GM19452 (cell line): ENCODE results near the gene EPOP.

Source experiments
- ATAC-seq: cut with Tn5 transposase; IDR thresholded peaks from one replicate; pipeline ENCODE4 v1.9.1; 2021; ENCODE audit not compliant: unreplicated experiment

Gene EPOP

GRCh38 chr17:38674014-38674748 is 576 bp downstream of the EPOP start:
- ATAC-seq: peak; percentile 8

- ATAC-seq: no peak
Observed at GRCh38 chr17:38673707-38674013, 1.1 kb downstream of the EPOP start.

DNA sequence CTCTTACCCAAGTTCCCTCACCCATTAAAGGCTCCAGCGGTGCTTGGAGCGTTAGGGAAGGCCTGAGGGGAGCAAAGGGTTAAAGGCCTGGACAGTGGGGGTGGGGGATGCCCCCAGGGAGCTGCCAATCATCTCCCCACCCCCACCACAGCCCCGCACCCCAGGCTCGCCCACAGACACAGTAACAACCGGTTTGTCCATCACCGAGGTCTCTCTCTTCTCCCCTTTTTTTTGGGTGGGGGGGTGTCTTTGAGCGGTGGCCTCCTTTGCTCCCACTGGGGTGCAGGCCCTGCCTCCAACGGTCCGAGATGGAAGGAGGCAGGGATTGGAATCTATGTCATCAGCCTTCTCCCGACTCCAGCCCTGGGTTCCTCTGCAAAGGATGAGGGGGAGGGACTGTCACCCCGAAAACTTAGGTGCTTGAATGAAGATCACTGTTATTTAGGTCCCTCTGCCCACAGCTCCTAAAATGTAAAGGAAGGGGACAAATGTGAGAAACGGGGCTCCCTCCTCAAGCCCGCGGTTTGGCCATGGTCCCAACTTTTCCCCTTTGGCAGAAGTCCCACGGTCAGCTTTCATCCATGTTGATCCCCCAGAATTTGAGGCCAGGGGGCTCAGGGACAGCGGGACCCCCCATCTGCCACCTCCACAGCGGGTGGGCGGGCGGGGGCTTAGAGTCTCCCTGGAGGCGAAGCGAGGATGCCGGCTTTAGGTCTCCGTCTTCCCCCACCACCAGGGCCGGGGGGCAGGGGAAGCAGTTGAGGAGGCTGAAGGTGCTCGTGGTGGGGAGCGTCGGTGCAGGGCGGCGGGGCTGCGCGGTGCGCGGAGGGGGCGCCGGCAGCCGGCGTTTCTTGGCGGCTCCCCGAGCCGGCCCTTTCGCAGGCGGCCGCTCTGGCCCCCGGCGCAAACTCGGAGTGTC is 1.7 kb downstream of the EPOP start:
- no peak for ATAC-seq

GRCh38 chr17:38671939-38672720 is 2.6 kb downstream of the EPOP start:
- ATAC-seq: no peak

GRCh38 chr17:38669520-38669919 is 5.2 kb downstream of the EPOP start:
- ATAC-seq: no peak

GRCh38 chr17:38667787-38668122 is 7.0 kb downstream of the EPOP start:
- ATAC-seq: no peak

DNA sequence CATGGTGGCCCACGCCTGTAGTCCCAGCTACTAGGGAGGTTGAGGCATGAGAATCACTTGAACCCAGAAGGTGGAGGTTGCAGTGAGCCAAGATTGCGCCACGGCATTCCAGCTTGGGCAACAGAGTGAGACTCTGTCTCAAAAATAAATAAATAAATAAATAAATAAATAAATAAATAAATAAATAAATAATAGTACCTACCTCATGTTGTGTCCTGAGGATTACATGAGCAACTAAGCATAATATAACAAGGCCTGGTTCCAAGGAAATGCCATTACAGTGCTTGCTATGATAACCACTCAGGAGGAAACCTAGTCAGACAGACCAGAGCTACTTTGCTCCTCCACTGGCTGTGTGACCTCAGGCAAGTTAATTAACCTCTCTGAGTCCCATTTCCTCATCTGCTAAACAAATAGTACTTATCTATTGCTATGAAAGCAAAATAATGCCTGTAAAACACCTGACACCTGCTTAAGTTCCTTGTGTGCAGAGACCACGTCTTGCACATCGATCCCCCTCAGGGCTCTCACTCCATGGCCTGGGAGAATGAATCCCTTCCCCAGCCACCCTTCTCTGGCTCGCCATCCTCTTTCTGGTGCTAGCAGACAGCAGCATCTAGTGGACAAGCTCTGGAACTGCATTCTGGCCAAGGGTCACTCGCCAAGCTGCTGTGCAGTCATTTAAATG is 7.5 kb downstream of the EPOP start:
- no peak for ATAC-seq

DNA sequence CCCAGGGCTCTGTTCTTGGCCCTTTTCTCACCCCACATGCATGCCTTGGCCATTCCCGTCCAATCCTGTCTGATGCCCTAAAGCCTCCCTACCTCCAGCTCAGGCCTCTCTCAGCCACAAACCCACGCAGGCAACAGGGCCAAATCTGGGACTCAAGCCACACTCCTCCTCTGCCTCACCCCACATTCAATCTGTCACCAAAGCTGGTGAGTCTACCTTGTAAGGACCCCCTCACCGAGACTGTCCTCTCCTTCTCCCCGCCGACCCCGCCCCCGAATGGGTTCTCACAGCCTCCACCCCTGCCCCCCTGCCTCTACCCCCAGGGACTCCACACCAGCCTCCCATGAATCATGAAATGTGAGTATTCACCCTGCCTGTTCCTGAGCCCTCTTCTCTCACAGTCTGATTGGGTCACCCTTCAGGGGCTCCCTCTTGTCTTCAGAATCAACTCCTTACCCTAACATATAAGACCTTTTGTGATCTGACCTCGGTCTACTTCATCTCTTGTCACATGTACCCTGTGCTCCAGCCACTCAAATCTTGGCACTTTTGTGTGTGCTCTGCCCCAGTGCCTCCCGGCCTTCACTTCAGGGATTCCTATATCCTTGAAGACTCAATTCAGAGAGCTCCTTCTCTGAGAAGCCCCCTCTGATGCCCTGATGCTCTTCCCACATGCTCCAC is 10.7 kb downstream of the EPOP start:
- no peak for ATAC-seq

GRCh38 chr17:38663125-38663751 is 11.5 kb downstream of the EPOP start:
- no peak for ATAC-seq

DNA sequence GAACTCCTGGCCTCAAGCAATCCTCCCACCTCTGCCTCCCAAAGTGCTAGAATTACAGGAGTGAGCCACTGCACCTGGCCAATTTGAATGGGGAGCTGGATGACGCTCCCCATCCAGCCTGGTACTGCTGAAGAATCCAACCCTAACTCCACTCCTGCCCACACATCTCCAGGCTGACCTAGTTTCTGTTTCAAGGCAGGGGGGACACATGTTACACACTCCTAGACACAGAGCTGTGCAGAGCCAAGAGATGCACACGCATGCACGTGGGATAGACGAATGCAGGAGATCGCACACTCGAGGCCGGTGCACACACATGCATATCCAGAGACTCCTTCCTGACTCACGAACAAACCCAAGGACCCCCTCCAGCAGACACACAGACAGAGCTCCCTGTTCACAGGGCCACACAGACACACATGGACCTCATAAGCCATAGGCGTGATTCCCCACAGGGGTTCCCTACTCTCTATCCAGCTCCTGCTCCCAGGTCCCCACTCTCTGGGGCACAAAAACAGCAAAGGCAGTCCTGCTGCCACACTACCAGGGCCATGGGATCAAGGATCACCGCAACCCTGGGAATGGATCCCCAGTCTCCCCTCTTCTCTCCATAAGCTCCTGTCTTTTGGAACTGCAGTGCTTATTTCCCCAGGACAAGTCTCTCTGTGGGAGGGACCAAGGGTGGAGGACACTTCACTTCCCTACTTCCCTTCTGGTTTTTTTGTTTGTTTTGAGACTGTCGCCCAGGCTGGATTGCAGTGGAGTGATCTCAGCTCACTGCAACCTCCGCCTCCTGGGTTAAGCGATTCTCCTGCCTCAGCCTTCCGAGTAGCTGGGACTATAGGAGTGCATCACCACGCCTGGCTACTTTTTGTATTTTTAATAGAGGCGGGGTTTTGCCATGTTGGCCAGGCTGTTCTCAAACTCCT is 14.4 kb downstream of the EPOP start:
- ATAC-seq: no peak

- no peak for ATAC-seq
Observed at GRCh38 chr17:38659415-38659814, 15.3 kb downstream of the EPOP start.

GRCh38 chr17:38658741-38659345 is 15.9 kb downstream of the EPOP start:
- ATAC-seq: no peak

- no peak for ATAC-seq
Observed at GRCh38 chr17:38657824-38658740, 16.7 kb downstream of the EPOP start.

- no peak for ATAC-seq
Observed at GRCh38 chr17:38656959-38657823, 17.6 kb downstream of the EPOP start.

DNA sequence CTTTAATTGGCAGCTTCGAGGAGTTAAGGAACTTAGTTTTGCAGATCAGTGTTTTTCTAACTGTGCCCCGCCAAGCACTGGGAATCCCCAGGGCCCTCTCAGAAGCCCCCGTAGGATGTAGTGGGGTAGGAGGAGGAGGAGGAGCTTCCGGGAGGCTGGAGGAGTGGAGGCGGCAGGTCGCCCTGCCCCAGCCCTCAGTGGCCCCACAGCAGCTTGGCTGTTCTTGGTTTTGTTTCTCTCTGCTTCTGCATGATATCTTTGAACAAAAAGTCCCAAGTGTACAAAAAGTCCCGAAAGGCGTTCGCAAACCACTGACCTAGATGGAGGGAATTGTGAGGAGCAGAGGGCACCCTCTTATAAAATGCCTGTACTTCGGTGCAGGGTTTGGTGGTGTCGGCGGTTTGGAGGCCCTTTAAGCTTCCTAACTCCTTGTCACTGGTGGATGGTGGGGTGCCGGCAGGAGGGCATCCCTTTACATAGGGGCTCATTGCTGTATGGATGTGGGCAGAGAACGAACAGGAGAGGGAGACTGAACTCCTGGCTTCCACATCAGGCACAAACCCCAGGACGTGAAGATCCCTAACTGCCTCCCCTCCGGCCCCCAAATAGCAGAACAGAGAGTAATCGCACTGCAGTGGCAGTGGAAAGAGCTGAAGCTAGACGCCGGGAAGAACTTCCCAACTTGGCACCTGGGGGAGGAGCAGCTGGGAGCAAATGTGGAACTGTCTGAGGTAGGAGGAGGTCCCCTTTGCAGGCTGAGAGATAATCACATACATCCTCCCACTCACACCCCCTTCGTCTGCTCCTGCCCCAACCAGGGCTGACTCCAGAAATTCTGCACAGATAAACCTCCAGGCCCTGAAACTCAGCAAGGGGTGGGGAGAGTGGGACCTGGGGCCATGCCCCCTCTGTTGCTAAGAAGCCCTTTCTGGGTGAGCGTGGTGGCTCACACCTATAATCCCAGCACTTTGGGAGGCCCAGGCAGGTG is 20.1 kb downstream of the EPOP start:
- no peak for ATAC-seq
